ENCODE results near the gene UBE2V1.

GRCh38 chr20:50057714-50058053 lies 55.3 kb downstream of the UBE2V1 start:
- TF ChIP-seq CTCF (conservative IDR thresholded peaks at IDR 0.05; ENCODE audit: low read length) = no peak
- TF ChIP-seq EZH2phosphoT487 (IDR thresholded peaks at IDR 0.05; ENCODE audit: borderline replicate concordance) = no peak
